Measurements from ENCODE around the gene OXER1. TPM values are rescaled to one million over a fixed set of nuclear protein-coding genes. Genes with fewer than 3 reads are reported as not detected.

The OXER1 gene
- polyA plus RNA-seq, 2 of the 4 experiments (the other 2 are of a cell fraction), result not detected

GRCh38 chr2:42762155-42762554, 1.8 kb downstream of the OXER1 start (continued):
- TF ChIP-seq CTCF (IDR thresholded peaks at IDR 0.05), result no peak

- H3K9me3 ChIP-seq, result no peaks in the 10 kb centered on the region
- no peak overlapping the region for H3K27ac ChIP-seq
- FAIRE-seq, result no peak
- no peak overlapping the region for H3K4me3 ChIP-seq
- no peaks in the 10 kb centered on the region for H3K4me1 ChIP-seq
- TF ChIP-seq HEYL (CRISPR knock-in tag; IDR thresholded peaks at IDR 0.05), result no peak
- no peak for TF ChIP-seq KDM5A (IDR thresholded peaks at IDR 0.05)
- no peak for TF ChIP-seq PBX3 (IDR thresholded peaks at IDR 0.05)
- no peak for TF ChIP-seq ZC3H11A (IDR thresholded peaks at IDR 0.05)
- no peak for TF ChIP-seq CHD4 (IDR thresholded peaks at IDR 0.05; ENCODE audit: borderline replicate concordance)
- no peak for TF ChIP-seq BHLHE40 (IDR thresholded peaks at IDR 0.05; ENCODE audit: low read depth, low read length)
- no peak for TF ChIP-seq RNF2 (IDR thresholded peaks at IDR 0.05; ENCODE audit: borderline replicate concordance, low read depth)
- no peak for TF ChIP-seq GATA3 (IDR thresholded peaks at IDR 0.05; ENCODE audit: borderline replicate concordance)
- TF ChIP-seq JUN (IDR thresholded peaks at IDR 0.05), result no peak
- no peak for TF ChIP-seq HDAC2 (IDR thresholded peaks at IDR 0.05)
- ChIA-PET CTCF (no interaction called here), POLR2A (no interaction called here)
- WGBS (ENCODE audit: missing lambda C conversion rate), result 80% methylated on average over 9 of the region's 9 CpGs
- H3K4me2 ChIP-seq, result no peak overlapping the region
- no peak for DNase-seq (ENCODE audit: low read depth in 1 of 2, low spot score in 1 of 2)
- ATAC-seq, result no peak
These were observed 2.4 kb downstream of the OXER1 start for GRCh38 chr2:42761554-42761953.

- ChIA-PET POLR2A (no interaction called here), CTCF (interaction anchor here (1.0 to 1.6 kb wide), 2 partner anchors 8 to 10 kb away, joined by 4 read pairs; no protein-coding TSS in a partner anchor)
- no peak for DNase-seq (ENCODE audit: low read depth in 1 of 2, low spot score in 1 of 2)
These were observed 5.2 kb downstream of the OXER1 start for GRCh38 chr2:42758751-42759150.

More at GRCh38 chr2:42758751-42759150, 5.2 kb downstream of the OXER1 start:
- WGBS (ENCODE audit: missing lambda C conversion rate), result 90% methylated on average over 1 of the region's 1 CpG
- Histone ChIP-seq H3K4me2 (no peak overlapping the region), H3K4me3 (no peak overlapping the region), H3K9me3 (no peaks in the 10 kb centered on the region), H3K4me1 (no peaks in the 10 kb centered on the region), H3K27ac (no peak overlapping the region)
- TF ChIP-seq CTCF (IDR thresholded peaks at IDR 0.05) (no peak), FOSB (CRISPR knock-in tag; IDR thresholded peaks at IDR 0.05) (no peak), NFE2L2 (conservative IDR thresholded peaks at IDR 0.05; ENCODE audit: low read length) (no peak), FOSL2 (IDR thresholded peaks at IDR 0.05) (no peak), FOSL2 (CRISPR knock-in tag; IDR thresholded peaks at IDR 0.05) (no peak), RAD21 (conservative IDR thresholded peaks at IDR 0.05 in 1 of 2, IDR thresholded peaks at IDR 0.05 in 1 of 2) (no peak)
- peak; percentile 56 for FAIRE-seq
- ATAC-seq, result no peak
